Thyroid gland (tissue), 4 donors: ENCODE measurements around the gene AMDHD2.

Source experiments
- CTCF ChIP-seq, 6 experiments: fragments of 200-600 bp in 3 of 6; fragments of 450-650 bp in 3 of 6; sonication (generic) in 3 of 6; IDR thresholded peaks; one replicate each; pipeline ENCODE4 v1.5.1; 2016 to 2019; ENCODE audit warnings: antibody characterized with exemption in 6 of 6, mild to moderate bottlenecking in 2 of 6, inconsistent platforms in 1 of 6, moderate library complexity in 1 of 6
- POLR2A ChIP-seq, 2 donors: fragments of 450-650 bp; IDR thresholded peaks; one replicate each; pipeline ENCODE4 v1.6.1; 2017; ENCODE audit warnings: antibody characterized with exemption in 2 of 2, mild to moderate bottlenecking in 2 of 2, moderate library complexity in 1 of 2

GRCh38 chr16:2473446-2473926, 46.7 kb upstream of the AMDHD2 start:
- no peak for TF ChIP-seq CTCF (IDR thresholded peaks at IDR 0.05)
- TF ChIP-seq POLR2A (IDR thresholded peaks at IDR 0.05): no peak
